Measurements from ENCODE around the gene MYDGF.

Gene MYDGF

GRCh38 chr19:4700693-4700970 is 30.5 kb upstream of the MYDGF start:
- Histone ChIP-seq H3K9me3 (ENCODE audit: control insufficient read depth, low read length) (no peaks in the 10 kb centered on the region), H3K36me3 (ENCODE audit: control insufficient read depth, insufficient read depth, low read length) (peaks cover 21% of the 10 kb centered on the region), H3K27me3 (ENCODE audit: control insufficient read depth, insufficient read depth, low read length, poor library complexity, severe bottlenecking) (no peaks in the 10 kb centered on the region), H3K27ac (ENCODE audit: insufficient read depth, low read depth, low read length, poor library complexity, severe bottlenecking) (no peak overlapping the region), H3K4me1 (ENCODE audit: control insufficient read depth, insufficient read depth, low read length) (no peaks in the 10 kb centered on the region), H3K4me3 (ENCODE audit: insufficient read depth, low read depth, low read length) (no peak overlapping the region)
- 91 to 93% methylated on average over 11 of the region's 11 CpGs for WGBS, 2 experiments

DNA sequence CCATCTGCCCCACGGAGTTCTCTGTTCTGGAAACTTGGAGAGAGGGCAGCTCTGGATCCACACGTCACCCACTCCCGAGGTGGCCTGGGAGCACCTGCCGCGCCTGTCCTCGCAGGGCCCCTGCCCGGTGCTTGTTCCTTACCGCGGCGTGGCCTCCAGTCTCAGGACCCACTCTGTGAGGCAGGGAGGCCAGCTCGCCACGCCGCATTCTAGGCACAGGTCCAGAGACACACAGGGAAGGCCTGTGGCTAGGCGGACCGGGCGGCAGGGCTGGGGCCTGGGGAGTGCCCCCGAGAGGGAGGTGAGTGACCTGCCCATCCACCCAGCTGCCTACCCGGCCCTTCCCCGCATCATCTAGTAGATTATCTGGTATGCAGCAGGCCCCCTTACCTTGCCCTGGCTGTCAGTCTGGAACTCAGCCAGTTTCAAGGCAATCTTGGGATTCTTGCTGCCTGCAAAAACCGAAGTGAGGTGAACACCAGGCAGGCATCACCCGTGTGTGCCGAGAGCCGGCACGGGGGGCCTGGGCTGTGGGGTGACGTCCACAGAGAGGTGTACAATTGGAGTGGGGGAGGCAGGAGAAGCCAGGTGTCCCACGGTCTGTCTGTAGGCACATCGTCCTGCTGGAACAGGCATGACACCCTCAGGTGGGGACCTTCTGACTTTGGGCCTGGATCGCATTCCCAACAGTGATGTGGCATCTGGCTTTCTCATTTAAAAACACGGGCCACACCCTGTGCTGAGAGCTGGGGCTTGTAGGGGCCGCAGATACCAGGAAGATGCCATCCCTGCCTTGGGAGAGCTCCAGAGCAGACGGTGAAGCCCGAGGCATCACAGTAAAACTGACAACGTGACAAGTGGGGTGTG is 29.9 kb upstream of the MYDGF start:
- Histone ChIP-seq H3K9me3 (ENCODE audit: control insufficient read depth, low read length) (no peaks in the 10 kb centered on the region), H3K27me3 (ENCODE audit: control insufficient read depth, insufficient read depth, low read length, poor library complexity, severe bottlenecking) (no peaks in the 10 kb centered on the region), H3K27ac (ENCODE audit: insufficient read depth, low read depth, low read length, poor library complexity, severe bottlenecking) (no peak overlapping the region), H3K4me1 (ENCODE audit: control insufficient read depth, insufficient read depth, low read length) (no peaks in the 10 kb centered on the region), H3K4me3 (ENCODE audit: insufficient read depth, low read depth, low read length) (no peak overlapping the region), H3K36me3 (ENCODE audit: control insufficient read depth, insufficient read depth, low read length) (peaks cover 21% of the 10 kb centered on the region)
- WGBS, 2 experiments, result 94 to 95% methylated on average over 33 of the region's 33 CpGs

DNA sequence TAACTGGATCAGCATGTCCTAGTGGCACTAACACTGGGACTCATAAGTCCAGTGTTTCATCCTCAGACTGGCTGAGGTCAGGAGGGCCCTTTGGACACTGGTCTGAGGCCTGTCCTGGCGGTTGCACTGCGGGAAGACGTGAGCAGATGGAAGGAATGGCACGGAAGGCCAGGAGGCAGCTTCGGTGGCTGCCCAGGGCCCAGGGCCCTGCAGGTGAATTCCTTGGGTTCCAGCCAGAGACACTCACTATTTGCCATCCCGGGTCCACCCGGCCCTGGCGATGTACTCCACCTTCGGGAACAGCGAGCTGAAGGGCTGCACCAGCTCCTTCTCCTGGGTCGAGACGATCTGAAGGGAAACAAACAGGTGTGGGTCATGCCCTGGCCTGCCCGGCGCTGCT is 27.2 kb upstream of the MYDGF start:
- peaks cover 29% of the 10 kb centered on the region for H3K36me3 ChIP-seq (ENCODE audit: control insufficient read depth, insufficient read depth, low read length)
- H3K27me3 ChIP-seq (ENCODE audit: control insufficient read depth, insufficient read depth, low read length, poor library complexity, severe bottlenecking), result no peaks in the 10 kb centered on the region
- H3K27ac ChIP-seq (ENCODE audit: insufficient read depth, low read depth, low read length, poor library complexity, severe bottlenecking), result no peak overlapping the region
- no peaks in the 10 kb centered on the region for H3K9me3 ChIP-seq (ENCODE audit: control insufficient read depth, low read length)
- no peak overlapping the region for H3K4me3 ChIP-seq (ENCODE audit: insufficient read depth, low read depth, low read length)
- no peaks in the 10 kb centered on the region for H3K4me1 ChIP-seq (ENCODE audit: control insufficient read depth, insufficient read depth, low read length)
- 96% methylated on average over 14 of the region's 14 CpGs for WGBS, 2 experiments

DNA sequence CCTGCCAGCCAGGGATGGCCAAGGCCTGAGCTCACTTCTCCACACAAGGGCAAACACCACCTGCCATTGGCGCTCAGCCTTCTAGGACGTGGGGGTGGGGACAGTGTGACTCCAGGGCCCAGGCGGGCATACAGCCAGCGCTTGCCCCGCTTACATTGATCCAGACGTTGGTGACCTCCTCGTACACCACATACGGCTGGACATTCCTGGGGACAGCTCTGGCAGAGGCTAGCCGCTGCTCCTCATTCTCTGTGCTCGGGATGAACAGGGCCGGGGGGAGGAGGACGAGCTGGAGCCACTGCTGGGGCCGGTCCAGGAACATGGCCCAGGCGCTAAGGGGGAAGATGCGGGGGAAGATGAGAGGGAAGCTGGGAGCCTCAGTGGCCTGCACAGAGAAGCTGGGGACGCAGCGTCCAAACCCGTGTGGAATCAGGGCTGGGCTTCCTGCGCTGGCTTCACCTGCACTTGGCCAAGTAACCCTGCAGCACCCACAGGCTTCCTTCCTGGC is 25.1 kb upstream of the MYDGF start:
- H3K27ac ChIP-seq (ENCODE audit: insufficient read depth, low read depth, low read length, poor library complexity, severe bottlenecking), result no peak overlapping the region
- H3K9me3 ChIP-seq (ENCODE audit: control insufficient read depth, low read length), result no peaks in the 10 kb centered on the region
- peaks cover 18% of the 10 kb centered on the region for H3K36me3 ChIP-seq (ENCODE audit: control insufficient read depth, insufficient read depth, low read length)
- no peaks in the 10 kb centered on the region for H3K27me3 ChIP-seq (ENCODE audit: control insufficient read depth, insufficient read depth, low read length, poor library complexity, severe bottlenecking)
- WGBS, 2 experiments, result 94 to 95% methylated on average over 19 of the region's 19 CpGs
- H3K4me1 ChIP-seq (ENCODE audit: control insufficient read depth, insufficient read depth, low read length), result no peaks in the 10 kb centered on the region
- H3K4me3 ChIP-seq (ENCODE audit: insufficient read depth, low read depth, low read length), result no peak overlapping the region

- Histone ChIP-seq H3K4me3 (ENCODE audit: insufficient read depth, low read depth, low read length) (no peak overlapping the region), H3K4me1 (ENCODE audit: control insufficient read depth, insufficient read depth, low read length) (no peaks in the 10 kb centered on the region), H3K27ac (ENCODE audit: insufficient read depth, low read depth, low read length, poor library complexity, severe bottlenecking) (no peak overlapping the region), H3K9me3 (ENCODE audit: control insufficient read depth, low read length) (no peaks in the 10 kb centered on the region), H3K36me3 (ENCODE audit: control insufficient read depth, insufficient read depth, low read length) (peaks cover 14% of the 10 kb centered on the region), H3K27me3 (ENCODE audit: control insufficient read depth, insufficient read depth, low read length, poor library complexity, severe bottlenecking) (no peaks in the 10 kb centered on the region)
- 95% methylated on average over 22 of the region's 22 CpGs for WGBS, 2 experiments
These were observed 24.3 kb upstream of the MYDGF start for GRCh38 chr19:4694211-4694987.

DNA sequence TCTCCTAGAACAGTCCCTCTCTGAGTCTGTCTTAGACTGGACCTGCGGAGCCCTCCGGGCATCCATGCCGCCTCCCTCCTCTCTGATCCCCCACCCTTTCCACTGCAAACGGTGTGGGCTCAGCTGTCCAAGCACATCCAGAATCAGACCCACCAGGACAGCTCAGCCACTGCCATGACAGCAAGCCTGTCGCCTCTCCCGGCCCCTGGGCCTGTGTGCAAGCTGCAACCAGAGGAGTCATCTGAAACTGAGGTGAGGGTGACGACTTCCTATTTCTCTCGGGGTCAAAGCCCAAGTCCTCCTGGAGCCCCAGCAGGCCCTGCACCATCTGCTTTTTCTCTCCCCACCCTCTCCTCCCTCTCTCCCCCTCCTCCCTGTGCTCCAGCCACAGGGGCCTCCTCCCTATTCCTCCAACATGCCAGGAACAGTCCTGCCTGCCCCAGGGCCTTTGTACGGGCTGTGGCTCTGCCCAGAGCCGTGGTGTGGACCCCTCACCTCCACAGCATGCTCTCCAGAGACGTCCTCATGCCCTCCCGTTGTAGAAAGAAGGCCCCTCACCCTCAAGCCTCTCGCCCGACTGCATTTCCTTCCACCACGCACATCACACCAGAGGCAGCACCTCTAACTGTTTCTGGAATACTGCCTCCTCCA is 23.5 kb upstream of the MYDGF start:
- no peak overlapping the region for H3K4me3 ChIP-seq (ENCODE audit: insufficient read depth, low read depth, low read length)
- WGBS, 2 experiments, result 93 to 96% methylated on average over 15 of the region's 15 CpGs
- H3K9me3 ChIP-seq (ENCODE audit: control insufficient read depth, low read length), result no peaks in the 10 kb centered on the region
- peaks cover 18% of the 10 kb centered on the region for H3K36me3 ChIP-seq (ENCODE audit: control insufficient read depth, insufficient read depth, low read length)
- H3K27ac ChIP-seq (ENCODE audit: insufficient read depth, low read depth, low read length, poor library complexity, severe bottlenecking), result no peak overlapping the region
- no peaks in the 10 kb centered on the region for H3K27me3 ChIP-seq (ENCODE audit: control insufficient read depth, insufficient read depth, low read length, poor library complexity, severe bottlenecking)
- no peaks in the 10 kb centered on the region for H3K4me1 ChIP-seq (ENCODE audit: control insufficient read depth, insufficient read depth, low read length)

- 94 to 97% methylated on average over 7 of the region's 7 CpGs for WGBS, 2 experiments
- Histone ChIP-seq H3K36me3 (ENCODE audit: control insufficient read depth, insufficient read depth, low read length) (peaks cover 18% of the 10 kb centered on the region), H3K4me3 (ENCODE audit: insufficient read depth, low read depth, low read length) (no peak overlapping the region), H3K4me1 (ENCODE audit: control insufficient read depth, insufficient read depth, low read length) (no peaks in the 10 kb centered on the region), H3K9me3 (ENCODE audit: control insufficient read depth, low read length) (no peaks in the 10 kb centered on the region), H3K27ac (ENCODE audit: insufficient read depth, low read depth, low read length, poor library complexity, severe bottlenecking) (no peak overlapping the region), H3K27me3 (ENCODE audit: control insufficient read depth, insufficient read depth, low read length, poor library complexity, severe bottlenecking) (no peaks in the 10 kb centered on the region)
These were observed 22.9 kb upstream of the MYDGF start for GRCh38 chr19:4693078-4693350.

- H3K27ac ChIP-seq (ENCODE audit: insufficient read depth, low read depth, low read length, poor library complexity, severe bottlenecking), result no peak overlapping the region
- 94 to 95% methylated on average over 27 of the region's 27 CpGs for WGBS, 2 experiments
- H3K4me3 ChIP-seq (ENCODE audit: insufficient read depth, low read depth, low read length), result no peak overlapping the region
- peaks cover 20% of the 10 kb centered on the region for H3K36me3 ChIP-seq (ENCODE audit: control insufficient read depth, insufficient read depth, low read length)
- no peaks in the 10 kb centered on the region for H3K27me3 ChIP-seq (ENCODE audit: control insufficient read depth, insufficient read depth, low read length, poor library complexity, severe bottlenecking)
- H3K4me1 ChIP-seq (ENCODE audit: control insufficient read depth, insufficient read depth, low read length), result no peaks in the 10 kb centered on the region
- no peaks in the 10 kb centered on the region for H3K9me3 ChIP-seq (ENCODE audit: control insufficient read depth, low read length)
These were observed 22.3 kb upstream of the MYDGF start for GRCh38 chr19:4692251-4693077.

- H3K27me3 ChIP-seq (ENCODE audit: control insufficient read depth, insufficient read depth, low read length, poor library complexity, severe bottlenecking), result no peaks in the 10 kb centered on the region
- H3K27ac ChIP-seq (ENCODE audit: insufficient read depth, low read depth, low read length, poor library complexity, severe bottlenecking), result no peak overlapping the region
- no peaks in the 10 kb centered on the region for H3K4me1 ChIP-seq (ENCODE audit: control insufficient read depth, insufficient read depth, low read length)
- H3K9me3 ChIP-seq (ENCODE audit: control insufficient read depth, low read length), result no peaks in the 10 kb centered on the region
- no peak overlapping the region for H3K4me3 ChIP-seq (ENCODE audit: insufficient read depth, low read depth, low read length)
- 90 to 92% methylated on average over 9 of the region's 9 CpGs for WGBS, 2 experiments
- H3K36me3 ChIP-seq (ENCODE audit: control insufficient read depth, insufficient read depth, low read length), result peaks cover 18% of the 10 kb centered on the region
These were observed 21.2 kb upstream of the MYDGF start for GRCh38 chr19:4691373-4691772.

All from ectodermal cell (in vitro differentiated cells).